ENCODE data around the gene GAB1.

GAB1 gene

GRCh38 chr4:143386812-143387211 lies 50.1 kb downstream of the GAB1 start (continued):
- TF ChIP-seq ZNF324 (tag by site-specific recombination; IDR thresholded peaks at IDR 0.05) (no peak), ZNF266 (tag by site-specific recombination; IDR thresholded peaks at IDR 0.05; ENCODE audit: low read depth) (no peak), ZNF701 (tag by site-specific recombination; IDR thresholded peaks at IDR 0.05) (no peak), ZBTB26 (tag by site-specific recombination; optimal IDR thresholded peaks at IDR 0.05) (no peak)

GRCh38 chr4:143389579-143390195 lies 53.0 kb downstream of the GAB1 start:
- TF ChIP-seq WT1 (tag by site-specific recombination; IDR thresholded peaks at IDR 0.05) (no peak), PATZ1 (tag by site-specific recombination; IDR thresholded peaks at IDR 0.05) (no peak), ZNF391 (tag by site-specific recombination; IDR thresholded peaks at IDR 0.05; ENCODE audit: borderline replicate concordance, low read depth) (no peak), ZNF658 (tag by site-specific recombination; IDR thresholded peaks at IDR 0.05) (no peak)
- Histone ChIP-seq H3K4me1 (ENCODE audit: control insufficient read depth, insufficient read depth, low read length) (peaks cover 14% of the 10 kb centered on the region), H3K27ac (ENCODE audit: extremely low read depth, low read depth, low read length) (no peak overlapping the region), H3K36me3 (ENCODE audit: control insufficient read depth in 2 of 2, insufficient read depth in 1 of 2, low read length in 2 of 2) (no peaks in the 10 kb centered on the region), H3K4me3 (ENCODE audit: low read depth, low read length) (no peak overlapping the region), H3K9me3 (ENCODE audit: control insufficient read depth, insufficient read depth, low read depth, low read length) (no peaks in the 10 kb centered on the region)
- ChIA-PET CTCF (no interaction called here), POLR2A (no interaction called here)

GRCh38 chr4:143390764-143391163 lies 54.1 kb downstream of the GAB1 start:
- Histone ChIP-seq H3K36me3 (ENCODE audit: control insufficient read depth in 2 of 2, insufficient read depth in 1 of 2, low read length in 2 of 2) (no peaks in the 10 kb centered on the region), H3K9me3 (ENCODE audit: control insufficient read depth, insufficient read depth, low read depth, low read length) (no peaks in the 10 kb centered on the region), H3K4me1 (ENCODE audit: control insufficient read depth, insufficient read depth, low read length) (peaks cover 14% of the 10 kb centered on the region), H3K27ac (ENCODE audit: extremely low read depth, low read depth, low read length) (no peak overlapping the region), H3K4me3 (ENCODE audit: low read depth, low read length) (no peak overlapping the region)
- CTCF ChIA-PET: no interaction called here
- POLR2A ChIA-PET: no interaction called here
- TF ChIP-seq ZNF544 (tag by site-specific recombination; IDR thresholded peaks at IDR 0.05): no peak
- no peak for TF ChIP-seq AEBP2 (tag by site-specific recombination; IDR thresholded peaks at IDR 0.05; ENCODE audit: borderline replicate concordance)
- TF ChIP-seq ZNF792 (tag by site-specific recombination; IDR thresholded peaks at IDR 0.05): no peak
- no peak for TF ChIP-seq HIC1 (tag by site-specific recombination; IDR thresholded peaks at IDR 0.05)
- TF ChIP-seq ZNF211 (tag by site-specific recombination; IDR thresholded peaks at IDR 0.05; ENCODE audit: low read depth): no peak
- TF ChIP-seq ZNF157 (tag by site-specific recombination; IDR thresholded peaks at IDR 0.05): no peak
- no peak for TF ChIP-seq ZNF362 (tag by site-specific recombination; IDR thresholded peaks at IDR 0.05)
